ENCODE measurements around the gene CALB2. TPM values are rescaled to one million over a fixed set of nuclear protein-coding genes. Genes with fewer than 3 reads are reported as not detected.

The CALB2 gene
- total and polyA plus RNA-seq, 2 donors (not counting 3 experiments of a cell fraction or from before 2014, with no cell fraction given): not detected

- no peak overlapping the region for H3K4me2 ChIP-seq (ENCODE audit: insufficient read depth, low read length)
- H2AFZ ChIP-seq (ENCODE audit: low read depth, low read length): no peak overlapping the region
- CTCF ChIA-PET: interaction anchor here (1.4 kb wide), 1 partner anchor 67 kb away, joined by 5 read pairs; no protein-coding TSS in a partner anchor
- H3K27ac ChIP-seq (ENCODE audit: insufficient read depth, low read depth, low read length): no peak overlapping the region
- no peak for TF ChIP-seq CTCF (IDR thresholded peaks at IDR 0.05; ENCODE audit: extremely low read depth in 1 of 2, insufficient read depth in 1 of 2, low read depth in 1 of 2, low read length in 2 of 2)
- no peak for TF ChIP-seq MAX (IDR thresholded peaks at IDR 0.05; ENCODE audit: insufficient read depth, insufficient read length)
- no peak for TF ChIP-seq MYC (IDR thresholded peaks at IDR 0.05; ENCODE audit: low read depth, low read length)
- TF ChIP-seq JUN (IDR thresholded peaks at IDR 0.05; ENCODE audit: borderline replicate concordance, insufficient read depth, insufficient read length, low read depth): no peak
- no peak for TF ChIP-seq FOS (IDR thresholded peaks at IDR 0.05; ENCODE audit: borderline replicate concordance, insufficient read depth, low read length)
- TF ChIP-seq EZH2 (IDR thresholded peaks at IDR 0.05; ENCODE audit: borderline replicate concordance, low read depth, low read length, severe bottlenecking): no peak
- TF ChIP-seq GATA2 (IDR thresholded peaks at IDR 0.05; ENCODE audit: insufficient read depth, insufficient read length, low read depth, low read length): no peak
- no peak for TF ChIP-seq POLR2AphosphoS5 (IDR thresholded peaks at IDR 0.05; ENCODE audit: insufficient read depth, low read depth, low read length)
- TF ChIP-seq POLR2A (IDR thresholded peaks at IDR 0.05; ENCODE audit: low read depth, low read length): no peak
- H3K27me3 ChIP-seq (ENCODE audit: control insufficient read depth in 2 of 2, insufficient read depth in 2 of 2, low read length in 2 of 2): no peaks in the 10 kb centered on the region
- dilution Hi-C loops (cut with MboI; ENCODE audit: extremely low pct_ligation_motif_present, low sequenced_read_pairs) (no loop called here), intact Hi-C loops (cut with micrococcal nuclease) (no loop called here)
- FAIRE-seq (no peak), DNase-seq (ENCODE audit: low read depth, low spot score) (no peak)
- H3K4me3 ChIP-seq (replicated peaks in 1 of 3; ENCODE audit: insufficient read depth in 1 of 3, low read depth in 1 of 3, low read length in 3 of 3): no peak overlapping the region
- no peaks in the 10 kb centered on the region for H3K9me1 ChIP-seq (replicated peaks; ENCODE audit: control insufficient read depth, extremely low read depth, insufficient read depth, low read length)
- H3K9me3 ChIP-seq (replicated peaks; ENCODE audit: control insufficient read depth, insufficient read depth, low read length): no peaks in the 10 kb centered on the region
- no peaks in the 10 kb centered on the region for H3K4me1 ChIP-seq (ENCODE audit: control insufficient read depth, extremely low read depth, insufficient read depth, low read length)
- H3K79me2 ChIP-seq (ENCODE audit: control insufficient read depth, insufficient read depth, low read length): no peaks in the 10 kb centered on the region
- no peak overlapping the region for H3K9ac ChIP-seq (replicated peaks; ENCODE audit: extremely low read depth, insufficient read depth, low read length)
- H4K20me1 ChIP-seq (replicated peaks; ENCODE audit: control insufficient read depth, extremely low read depth, insufficient read depth, low read length): no peaks in the 10 kb centered on the region
- POLR2A ChIA-PET: no interaction called here
- BruUV-seq (replicated peaks): no TSS peak
- no peaks in the 10 kb centered on the region for H3K36me3 ChIP-seq (ENCODE audit: control insufficient read depth in 2 of 2, extremely low read depth in 1 of 2, insufficient read depth in 2 of 2, low read length in 2 of 2)
Measured at GRCh38 chr16:71432906-71433305, 74.4 kb downstream of the CALB2 start.
